ENCODE results near the gene LRRC7. TPM values are rescaled to one million over a fixed set of nuclear protein-coding genes. Genes with fewer than 3 reads are reported as not detected.

The LRRC7 gene
- total and polyA plus RNA-seq, 2 of the 13 experiments (the other 11 are each of a cell fraction or from before 2014, with no cell fraction given): not detected

GRCh38 chr1:69752831-69753230, 185.1 kb downstream of the LRRC7 start (continued):
- no peak for TF ChIP-seq ZNF414 (CRISPR knock-in tag; IDR thresholded peaks at IDR 0.05)

GRCh38 chr1:69754521-69754920, 186.8 kb downstream of the LRRC7 start:
- BruUV-seq (replicated peaks): no TSS peak
- in situ Hi-C loops (cut with HindIII; ENCODE audit: extremely low pct_ligation_motif_present, low pct_unique_long_range_greater_than_20kb): no loop called here
- no peak for DNase-seq (ENCODE audit: low spot score)
- no peak overlapping the region for H3K4me3 ChIP-seq (replicated peaks in 1 of 3; ENCODE audit: insufficient read depth in 1 of 3, low read depth in 2 of 3, low read length in 3 of 3)
- 2% methylated on average over 3 of the region's 3 CpGs for WGBS (ENCODE audit: low lambda C conversion rate)
- no peak overlapping the region for H3K9ac ChIP-seq (ENCODE audit: insufficient read depth, low read depth, low read length)
- H3K27ac ChIP-seq (ENCODE audit: extremely low read length, insufficient read depth, low read length): no peak overlapping the region
- POLR2A ChIA-PET: no interaction called here
- CTCF ChIA-PET (ENCODE audit: low intra/inter-chr PET ratio, low total read pairs): no interaction called here
- ATAC-seq: no peak
- H3K4me2 ChIP-seq (ENCODE audit: low read depth, low read length): no peak overlapping the region
- H3K36me3 ChIP-seq (replicated peaks in 1 of 2; ENCODE audit: control insufficient read depth in 1 of 2, insufficient read depth in 2 of 2, low read length in 2 of 2): no peaks in the 10 kb centered on the region
- intact Hi-C loops (cut with micrococcal nuclease; ENCODE audit: unreplicated experiment): no loop called here
- no peaks in the 10 kb centered on the region for H3K9me3 ChIP-seq (ENCODE audit: low read length)
- no peaks in the 10 kb centered on the region for H3K4me1 ChIP-seq (ENCODE audit: insufficient read depth, low read length)
- no peaks in the 10 kb centered on the region for H3K27me3 ChIP-seq (ENCODE audit: control insufficient read depth in 1 of 2, insufficient read depth in 2 of 2, low read length in 2 of 2)
- H4K20me1 ChIP-seq (ENCODE audit: insufficient read depth, low read length): no peaks in the 10 kb centered on the region
- TF ChIP-seq TBP (CRISPR knock-in tag; IDR thresholded peaks at IDR 0.05): no peak
- TF ChIP-seq, protein P1, sequence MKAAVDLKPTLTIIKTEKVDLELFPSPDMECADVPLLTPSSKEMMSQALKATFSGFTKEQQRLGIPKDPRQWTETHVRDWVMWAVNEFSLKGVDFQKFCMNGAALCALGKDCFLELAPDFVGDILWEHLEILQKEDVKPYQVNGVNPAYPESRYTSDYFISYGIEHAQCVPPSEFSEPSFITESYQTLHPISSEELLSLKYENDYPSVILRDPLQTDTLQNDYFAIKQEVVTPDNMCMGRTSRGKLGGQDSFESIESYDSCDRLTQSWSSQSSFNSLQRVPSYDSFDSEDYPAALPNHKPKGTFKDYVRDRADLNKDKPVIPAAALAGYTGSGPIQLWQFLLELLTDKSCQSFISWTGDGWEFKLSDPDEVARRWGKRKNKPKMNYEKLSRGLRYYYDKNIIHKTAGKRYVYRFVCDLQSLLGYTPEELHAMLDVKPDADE (CRISPR knock-in tag; IDR thresholded peaks at IDR 0.05): no peak
- H2AFZ ChIP-seq (ENCODE audit: low read length): no peak overlapping the region
- no peaks in the 10 kb centered on the region for H3K79me2 ChIP-seq (ENCODE audit: insufficient read depth, low read length)
- no peak for FAIRE-seq

DNA sequence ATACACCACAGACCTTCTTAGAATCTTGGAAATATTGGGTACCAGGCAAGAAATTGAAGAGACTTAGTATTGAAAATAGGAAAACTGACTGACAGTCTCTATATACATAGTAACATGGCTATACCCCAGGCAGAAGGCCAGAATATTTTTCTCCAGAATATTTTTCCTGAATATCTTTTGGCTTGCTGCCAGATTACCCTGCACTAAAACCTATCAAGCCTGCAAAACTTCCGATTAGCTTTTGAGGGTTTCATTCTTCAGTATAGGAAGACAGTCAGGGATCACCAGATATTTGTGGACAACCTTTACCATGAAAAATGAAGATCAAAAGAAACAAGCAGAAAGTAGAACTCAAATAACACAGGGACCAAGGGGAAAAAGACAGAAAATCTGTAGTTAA, 187.9 kb downstream of the LRRC7 start:
- H3K79me2 ChIP-seq (ENCODE audit: insufficient read depth, low read length): no peaks in the 10 kb centered on the region
- H3K4me1 ChIP-seq (ENCODE audit: insufficient read depth, low read length): no peaks in the 10 kb centered on the region
- no peak overlapping the region for H2AFZ ChIP-seq (ENCODE audit: low read length)
- no peak overlapping the region for H3K4me3 ChIP-seq (replicated peaks in 1 of 3; ENCODE audit: insufficient read depth in 1 of 3, low read depth in 2 of 3, low read length in 3 of 3)
- H3K4me2 ChIP-seq (ENCODE audit: low read depth, low read length): no peak overlapping the region
- intact Hi-C loops (cut with micrococcal nuclease; ENCODE audit: unreplicated experiment) (no loop called here), in situ Hi-C loops (cut with HindIII; ENCODE audit: extremely low pct_ligation_motif_present, low pct_unique_long_range_greater_than_20kb) (no loop called here)
- no peaks in the 10 kb centered on the region for H3K9me3 ChIP-seq (ENCODE audit: low read length)
- FAIRE-seq: no peak
- H3K36me3 ChIP-seq (replicated peaks in 1 of 2; ENCODE audit: control insufficient read depth in 1 of 2, insufficient read depth in 2 of 2, low read length in 2 of 2): no peaks in the 10 kb centered on the region
- H4K20me1 ChIP-seq (ENCODE audit: insufficient read depth, low read length): no peaks in the 10 kb centered on the region
- ChIA-PET POLR2A (no interaction called here), CTCF (ENCODE audit: low intra/inter-chr PET ratio, low total read pairs) (no interaction called here)
- TF ChIP-seq SP5 (CRISPR knock-in tag; IDR thresholded peaks at IDR 0.05; ENCODE audit: borderline replicate concordance, low read depth) (no peak), ZNF225 (CRISPR knock-in tag; IDR thresholded peaks at IDR 0.05) (no peak), LCORL (IDR thresholded peaks at IDR 0.05) (peak; percentile 62; the same call in 1 of the 2 replicates), LCORL (CRISPR knock-in tag; IDR thresholded peaks at IDR 0.05) (no peak)
- no TSS peak for BruUV-seq (replicated peaks)
- ATAC-seq: no peak
- no peak overlapping the region for H3K9ac ChIP-seq (ENCODE audit: insufficient read depth, low read depth, low read length)
- WGBS (ENCODE audit: low lambda C conversion rate): 7% methylated on average over 1 of the region's 1 CpG
- H3K27ac ChIP-seq (ENCODE audit: extremely low read length, insufficient read depth, low read length): no peak overlapping the region
- DNase-seq (ENCODE audit: low spot score): no peak
- H3K27me3 ChIP-seq (ENCODE audit: control insufficient read depth in 1 of 2, insufficient read depth in 2 of 2, low read length in 2 of 2): no peaks in the 10 kb centered on the region

Data from HepG2 (cell line).